ENCODE data around the gene TESK2.

- TF ChIP-seq ZNF3 (CRISPR knock-in tag; IDR thresholded peaks at IDR 0.05) (no peak), RNF2 (conservative IDR thresholded peaks at IDR 0.05; ENCODE audit: low read depth) (no peak), ZNF788 (CRISPR knock-in tag; IDR thresholded peaks at IDR 0.05; ENCODE audit: borderline replicate concordance) (no peak), POLR2A (IDR thresholded peaks at IDR 0.05; ENCODE audit: insufficient read depth in 1 of 2, low read depth in 2 of 2, low read length in 2 of 2) (no peak), MXI1 (IDR thresholded peaks at IDR 0.05; ENCODE audit: borderline replicate concordance, low read depth, low read length) (no peak), ZSCAN29 (CRISPR knock-in tag; conservative IDR thresholded peaks at IDR 0.05) (no peak), PRPF4 (IDR thresholded peaks at IDR 0.05; ENCODE audit: low read depth, low read length, poor library complexity, severe bottlenecking) (no peak), JUND (CRISPR knock-in tag; IDR thresholded peaks at IDR 0.05) (no peak), PRDM4 (CRISPR knock-in tag; IDR thresholded peaks at IDR 0.05; ENCODE audit: borderline replicate concordance) (no peak), TBP (CRISPR knock-in tag; IDR thresholded peaks at IDR 0.05) (no peak), ATF3 (CRISPR knock-in tag; IDR thresholded peaks at IDR 0.05) (no peak)
- TF ChIP-seq, protein P1, sequence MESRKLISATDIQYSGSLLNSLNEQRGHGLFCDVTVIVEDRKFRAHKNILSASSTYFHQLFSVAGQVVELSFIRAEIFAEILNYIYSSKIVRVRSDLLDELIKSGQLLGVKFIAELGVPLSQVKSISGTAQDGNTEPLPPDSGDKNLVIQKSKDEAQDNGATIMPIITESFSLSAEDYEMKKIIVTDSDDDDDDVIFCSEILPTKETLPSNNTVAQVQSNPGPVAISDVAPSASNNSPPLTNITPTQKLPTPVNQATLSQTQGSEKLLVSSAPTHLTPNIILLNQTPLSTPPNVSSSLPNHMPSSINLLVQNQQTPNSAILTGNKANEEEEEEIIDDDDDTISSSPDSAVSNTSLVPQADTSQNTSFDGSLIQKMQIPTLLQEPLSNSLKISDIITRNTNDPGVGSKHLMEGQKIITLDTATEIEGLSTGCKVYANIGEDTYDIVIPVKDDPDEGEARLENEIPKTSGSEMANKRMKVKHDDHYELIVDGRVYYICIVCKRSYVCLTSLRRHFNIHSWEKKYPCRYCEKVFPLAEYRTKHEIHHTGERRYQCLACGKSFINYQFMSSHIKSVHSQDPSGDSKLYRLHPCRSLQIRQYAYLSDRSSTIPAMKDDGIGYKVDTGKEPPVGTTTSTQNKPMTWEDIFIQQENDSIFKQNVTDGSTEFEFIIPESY (CRISPR knock-in tag; IDR thresholded peaks at IDR 0.05): no peak
- TF ChIP-seq, protein P2, sequence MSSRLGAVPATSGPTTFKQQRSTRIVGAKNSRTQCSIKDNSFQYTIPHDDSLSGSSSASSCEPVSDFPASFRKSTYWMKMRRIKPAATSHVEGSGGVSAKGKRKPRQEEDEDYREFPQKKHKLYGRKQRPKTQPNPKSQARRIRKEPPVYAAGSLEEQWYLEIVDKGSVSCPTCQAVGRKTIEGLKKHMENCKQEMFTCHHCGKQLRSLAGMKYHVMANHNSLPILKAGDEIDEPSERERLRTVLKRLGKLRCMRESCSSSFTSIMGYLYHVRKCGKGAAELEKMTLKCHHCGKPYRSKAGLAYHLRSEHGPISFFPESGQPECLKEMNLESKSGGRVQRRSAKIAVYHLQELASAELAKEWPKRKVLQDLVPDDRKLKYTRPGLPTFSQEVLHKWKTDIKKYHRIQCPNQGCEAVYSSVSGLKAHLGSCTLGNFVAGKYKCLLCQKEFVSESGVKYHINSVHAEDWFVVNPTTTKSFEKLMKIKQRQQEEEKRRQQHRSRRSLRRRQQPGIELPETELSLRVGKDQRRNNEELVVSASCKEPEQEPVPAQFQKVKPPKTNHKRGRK (CRISPR knock-in tag; IDR thresholded peaks at IDR 0.05): no peak
These were observed 169.5 kb downstream of the TESK2 start for GRCh38 chr1:45321444-45321843.
